Airway epithelial cell (primary cell): Measurements from ENCODE around the gene MBTPS1. TPM values are rescaled to one million over a fixed set of nuclear protein-coding genes. Genes with fewer than 3 reads are reported as not detected.

Source experiments
- total RNA-seq: library from RNA; depleted of rRNA; stranded (reverse); fragments of >200 nt; gene quantifications from 2 replicates; pipeline ENCODE4 v1.2.3, GENCODE V29; 2015

Gene MBTPS1
- 46.6 and 56.8 TPM in 2 replicates for total RNA-seq

GRCh38 chr16:84116720-84117493 is at the start of gene MBTPS1:
Gene MBTPS1 (minus strand): TSS chr16:84116942. CDS start chr16:84101783, 15,159 bp downstream.

GRCh38 chr16:84144859-84145639 is 28.3 kb upstream of the MBTPS1 start, which contains the start of the genes DNAAF1 and HSDL1:
Gene DNAAF1 (plus strand): TSS chr16:84145308. CDS start chr16:84145441, 133 bp downstream.
Gene HSDL1 (minus strand): TSS chr16:84145177. CDS start chr16:84131321, 13,856 bp downstream.

DNA sequence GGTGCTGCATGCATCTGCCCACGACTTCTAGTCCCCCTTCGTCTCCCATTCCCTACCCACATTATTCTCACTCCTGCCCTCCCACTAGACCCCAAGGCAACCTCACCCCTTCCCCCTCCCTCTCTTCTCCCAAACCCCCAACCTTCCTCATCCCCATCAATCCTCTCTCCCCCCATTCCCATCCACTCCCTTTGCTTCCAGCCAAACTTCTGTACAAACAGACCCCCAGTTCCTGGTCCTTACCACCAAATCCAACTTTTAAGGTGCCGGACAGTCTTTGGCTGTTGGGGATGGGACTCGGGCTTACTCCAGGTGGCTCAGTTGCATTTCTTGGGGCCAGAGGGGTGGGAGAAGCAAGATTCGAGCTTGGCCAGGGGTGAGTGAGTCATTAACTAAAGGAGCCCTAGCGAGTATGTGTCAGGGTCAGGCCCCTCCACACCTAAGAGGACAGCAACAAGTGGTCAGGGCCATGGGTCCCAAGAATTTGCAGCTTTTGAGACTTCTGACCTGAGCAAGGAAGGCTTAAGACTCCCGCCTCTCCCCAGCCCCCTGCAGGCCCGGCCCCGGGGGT is 74.3 kb downstream of the MBTPS1 start, which contains the start of gene SLC38A8:
TSS of gene SLC38A8 (minus strand) at position 488 of the 571 bp plus-strand sequence. CDS start 638 bp downstream, outside the sequence.

Other genes with a start within 250 kb of the MBTPS1 start
- gene MLYCD, start 217.8 kb downstream of the MBTPS1 start, total RNA-seq: 1.6 and 2.4 TPM in 2 replicates
- 3.5 and 3.9 TPM in 2 replicates for gene OSGIN1, start 163.7 kb downstream of the MBTPS1 start, total RNA-seq
- gene NECAB2, start 148.7 kb downstream of the MBTPS1 start, total RNA-seq: 0.42 TPM in 1 of 2 replicates, not detected in the other
- not detected in 2 replicates for gene SLC38A8, start 74.1 kb downstream of the MBTPS1 start, total RNA-seq
- 7.3 and 11.7 TPM in 2 replicates for gene HSDL1, start 28.2 kb upstream of the MBTPS1 start, total RNA-seq
- not detected in 2 replicates for gene DNAAF1, start 28.4 kb upstream of the MBTPS1 start, total RNA-seq
- 21.2 and 21.4 TPM in 2 replicates for gene TAF1C, start 70.1 kb upstream of the MBTPS1 start, total RNA-seq
- gene ADAD2, start 74.2 kb upstream of the MBTPS1 start, total RNA-seq: not detected in 2 replicates
- gene KCNG4, start 123.1 kb upstream of the MBTPS1 start, total RNA-seq: not detected in 2 replicates
- gene WFDC1, start 177.9 kb upstream of the MBTPS1 start, total RNA-seq: 0.09 and 0.14 TPM in 2 replicates